OCI-LY7 (cell line): ENCODE results near the gene ACER2.

Experiments used
- CTCF ChIP-seq: fragments of 200-600 bp; sonication (generic); conservative IDR thresholded peaks from 2 replicates; pipeline ENCODE4 v1.5.1; 2014; ENCODE audit warnings: mild to moderate bottlenecking, antibody characterized with exemption, low read length, moderate library complexity, mixed read lengths
- EZH2phosphoT487 ChIP-seq: fragments of 200-600 bp; sonication (generic); IDR thresholded peaks from 2 replicates; pipeline ENCODE4 v1.6.1; 2018; ENCODE audit warnings: low read depth, borderline replicate concordance, mild to moderate bottlenecking, mixed run types, antibody characterized with exemption, low read length, moderate library complexity, mixed read lengths

- no peak; the same call in none of the 2 replicates for TF ChIP-seq CTCF
- TF ChIP-seq EZH2phosphoT487: no peak
Observed at GRCh38 chr9:19457693-19458009, 48.8 kb downstream of the ACER2 start.
